CD4-positive, alpha-beta T cell treated with Interleukin-4 for 4 hours (primary cell): Measurements from ENCODE around the gene PLSCR3.

Source experiments
- DNase-seq: peaks from one replicate; pipeline ENCODE4 v3.0.0-alpha.2; 2020

Gene PLSCR3

DNA sequence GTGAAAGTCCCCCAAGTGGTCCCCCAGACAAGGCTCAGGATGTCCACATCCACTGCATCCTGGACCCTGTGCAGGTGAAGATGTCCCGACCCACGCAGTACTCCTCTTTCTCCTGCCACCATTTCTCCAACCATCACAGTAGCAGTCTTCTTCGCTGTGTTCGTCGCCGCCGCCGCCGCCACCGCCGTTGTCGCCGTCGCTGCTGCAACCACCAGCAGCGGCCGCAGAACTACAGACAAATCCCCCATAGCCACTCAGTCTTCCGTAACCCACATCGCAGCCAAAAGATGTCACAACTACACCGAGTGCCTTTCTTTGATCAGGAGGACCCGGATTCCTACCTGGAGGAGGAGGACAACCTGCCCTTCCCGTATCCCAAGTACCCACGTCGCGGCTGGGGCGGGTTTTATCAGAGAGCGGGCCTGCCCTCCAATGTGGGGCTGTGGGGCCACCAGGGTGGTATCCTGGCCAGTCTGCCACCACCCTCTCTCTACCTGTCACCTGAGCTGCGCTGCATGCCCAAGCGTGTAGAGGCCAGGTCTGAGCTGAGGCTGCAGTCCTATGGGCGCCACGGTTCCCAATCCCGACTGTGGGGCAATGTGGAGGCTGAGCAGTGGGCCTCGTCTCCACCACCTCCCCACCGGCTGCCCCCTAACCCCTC lies 32.0 kb upstream of the PLSCR3 start:
- no peak for DNase-seq

DNA sequence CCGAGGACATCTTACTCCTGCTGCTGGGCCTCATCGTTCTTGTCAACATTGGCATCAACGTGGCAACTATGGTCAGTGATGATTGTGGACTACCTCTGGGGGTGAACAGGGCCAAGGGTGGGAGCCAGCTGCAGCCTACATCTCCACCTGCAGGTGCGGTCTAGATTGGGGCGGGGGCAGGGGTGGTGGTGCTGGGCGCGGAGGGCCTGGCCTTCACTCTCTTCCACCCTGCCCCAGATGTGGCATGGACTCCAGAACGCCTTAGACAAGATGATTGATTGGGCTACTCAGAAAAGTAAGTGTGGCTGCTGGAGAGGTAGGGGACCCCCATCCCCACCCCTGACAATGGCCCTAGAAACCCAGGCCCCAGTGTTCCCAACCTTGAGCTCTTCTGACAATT lies 31.4 kb upstream of the PLSCR3 start:
- no peak for DNase-seq

DNA sequence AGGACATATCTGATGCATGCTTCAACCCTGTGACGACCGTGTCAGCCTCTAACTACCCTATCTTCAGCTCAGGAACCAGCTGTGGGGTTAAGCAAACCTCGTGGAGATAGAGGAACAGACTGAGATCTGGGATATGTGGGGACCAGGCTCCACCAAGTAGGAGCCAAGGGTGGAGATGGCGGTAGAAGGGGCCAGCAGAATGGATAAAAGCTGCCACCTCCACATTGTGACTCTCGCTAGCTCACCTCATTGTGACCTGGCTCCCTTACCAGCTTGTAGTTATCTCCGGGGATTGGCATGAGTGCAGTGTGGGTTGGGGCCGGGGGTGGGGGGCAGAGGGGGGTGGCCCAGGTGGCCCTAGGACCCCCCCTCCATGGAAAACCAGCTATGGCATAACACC lies 31.0 kb upstream of the PLSCR3 start, which contains the start of gene SPEM2:
TSS of gene SPEM2 (plus strand) at position 301 of the 400 bp plus-strand sequence. CDS start at position 374, 73 bp downstream.
- no peak for DNase-seq

DNA sequence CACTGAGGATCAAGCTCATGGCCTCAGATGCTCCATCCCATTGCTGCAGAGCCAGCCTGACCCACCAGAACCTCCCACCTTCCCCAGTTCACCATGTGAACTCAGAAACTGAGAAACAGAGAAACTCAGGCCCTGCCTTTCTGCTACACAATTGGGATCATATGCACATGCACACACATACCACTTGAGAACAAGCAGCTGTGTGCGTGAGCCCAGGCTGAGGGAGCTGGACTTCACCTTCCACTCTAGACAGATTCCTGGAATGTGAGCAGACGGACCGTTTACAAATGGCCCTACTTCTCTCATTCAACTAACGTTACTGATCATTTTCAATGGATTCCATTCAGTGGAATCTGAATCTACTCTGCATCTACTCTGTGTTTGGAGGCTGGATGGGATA lies 29.4 kb upstream of the PLSCR3 start:
- no peak for DNase-seq

DNA sequence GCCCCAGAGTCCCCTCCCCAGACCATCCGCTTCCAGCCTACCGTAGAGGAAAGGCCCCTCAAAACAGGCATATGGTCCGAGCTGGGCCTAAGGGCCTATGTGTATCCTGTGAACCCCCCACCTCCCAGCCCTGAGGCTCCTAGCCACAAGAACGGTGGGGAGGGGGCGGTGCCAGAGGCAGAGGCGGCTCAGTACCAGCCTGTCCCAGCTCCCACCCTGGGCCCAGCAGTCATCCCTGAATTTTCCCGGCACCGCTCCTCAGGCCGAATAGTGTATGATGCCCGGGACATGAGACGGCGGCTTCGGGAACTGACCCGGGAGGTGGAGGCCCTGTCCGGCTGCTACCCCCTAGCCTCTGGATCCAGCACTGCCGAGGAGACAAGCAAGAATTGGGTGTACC lies 26.9 kb upstream of the PLSCR3 start:
- no peak for DNase-seq

DNA sequence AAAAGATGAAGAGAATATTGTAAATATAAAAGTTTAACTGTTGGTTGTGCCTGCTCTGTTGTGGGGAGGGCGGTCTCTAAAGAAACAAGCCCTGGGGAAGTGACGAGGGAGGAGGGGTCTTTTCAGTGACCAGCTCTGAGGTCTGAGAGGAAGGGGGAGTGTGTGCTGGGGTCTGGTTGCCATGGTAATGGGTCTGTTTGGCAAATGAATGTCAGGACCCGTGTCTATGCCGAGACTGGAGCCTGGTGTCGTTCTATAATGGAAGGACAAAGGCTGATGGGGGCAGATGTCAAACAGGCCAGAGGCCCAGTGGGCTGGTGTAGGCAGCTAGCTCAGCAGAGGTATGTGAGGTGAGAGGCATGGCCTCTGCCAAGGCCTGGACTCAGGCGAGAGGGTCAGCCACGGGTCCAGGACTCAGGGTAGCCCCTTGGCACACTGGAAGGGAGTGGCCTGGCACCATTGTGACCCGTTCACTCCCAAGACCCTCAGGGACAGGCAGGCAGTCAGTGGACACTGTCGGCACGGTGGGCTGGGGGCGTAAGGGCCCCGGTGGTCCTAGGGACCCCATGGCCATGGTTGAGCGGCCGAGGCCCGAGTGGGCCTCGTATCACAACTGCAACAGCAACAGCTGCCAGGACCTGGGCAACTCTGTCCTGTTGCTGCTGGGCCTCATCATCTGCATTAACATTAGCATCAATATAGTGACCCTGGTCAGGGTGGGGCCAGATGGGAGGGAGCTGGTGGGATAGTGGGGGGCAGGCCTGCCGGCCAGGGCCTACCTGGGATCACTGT lies 25.7 kb upstream of the PLSCR3 start, which contains the start of gene SPEM1:
TSS of gene SPEM1 (plus strand) at position 506 of the 792 bp plus-strand sequence. CDS start at position 567, 61 bp downstream.
- no peak for DNase-seq

DNA sequence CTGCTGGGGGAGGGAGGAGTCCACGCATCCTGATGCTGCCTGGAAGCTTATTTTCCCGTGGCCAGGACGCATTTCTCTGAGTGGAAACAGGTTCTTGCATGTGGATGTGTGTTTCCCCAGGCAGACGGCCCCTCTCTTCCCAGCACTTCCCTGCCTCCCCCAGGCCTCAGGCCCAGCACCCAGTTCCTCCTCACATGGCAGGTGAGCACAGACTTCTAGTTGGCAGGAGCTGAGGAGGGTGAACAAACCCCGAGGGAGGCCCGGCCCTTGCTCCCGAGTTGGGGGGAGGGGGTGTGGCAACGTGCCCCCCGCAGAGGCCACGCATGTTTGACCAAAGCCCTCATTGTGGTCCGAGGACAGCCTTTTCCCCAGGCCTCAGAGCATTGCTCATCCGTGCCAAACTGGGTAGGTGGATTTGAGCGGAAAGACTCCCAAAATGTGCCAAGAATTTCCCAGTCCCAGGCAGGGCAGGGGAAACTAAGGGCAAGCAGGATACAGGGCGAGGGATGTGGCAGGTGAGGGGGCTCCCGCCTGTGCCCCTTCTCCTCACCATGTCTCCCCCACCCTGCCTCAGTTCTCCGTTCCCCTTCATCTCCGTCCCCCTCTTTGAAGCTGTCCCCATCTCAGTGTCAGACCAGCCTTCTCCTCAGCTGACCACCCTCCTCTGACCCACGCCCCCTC lies 24.3 kb upstream of the PLSCR3 start:
- DNase-seq, result no peak

DNA sequence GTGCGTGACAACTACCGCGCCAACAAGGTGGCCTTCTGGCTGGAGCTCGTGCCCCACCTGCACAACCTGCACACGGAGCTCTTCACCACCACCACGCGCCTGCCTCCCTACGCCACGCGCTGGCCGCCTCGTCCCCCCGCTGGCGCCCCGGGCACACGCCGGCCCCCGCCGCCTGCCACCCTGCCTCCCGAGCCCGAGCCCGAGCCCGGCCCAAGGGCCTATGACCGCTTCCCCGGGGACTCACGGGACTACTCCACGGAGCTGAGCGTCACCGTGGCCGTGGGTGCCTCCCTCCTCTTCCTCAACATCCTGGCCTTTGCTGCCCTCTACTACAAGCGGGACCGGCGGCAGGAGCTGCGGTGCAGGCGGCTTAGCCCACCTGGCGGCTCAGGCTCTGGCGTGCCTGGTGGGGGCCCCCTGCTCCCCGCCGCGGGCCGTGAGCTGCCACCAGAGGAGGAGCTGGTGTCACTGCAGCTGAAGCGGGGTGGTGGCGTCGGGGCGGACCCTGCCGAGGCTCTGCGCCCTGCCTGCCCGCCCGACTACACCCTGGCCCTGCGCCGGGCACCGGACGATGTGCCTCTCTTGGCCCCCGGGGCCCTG lies 22.8 kb upstream of the PLSCR3 start:
- DNase-seq, result no peak

DNA sequence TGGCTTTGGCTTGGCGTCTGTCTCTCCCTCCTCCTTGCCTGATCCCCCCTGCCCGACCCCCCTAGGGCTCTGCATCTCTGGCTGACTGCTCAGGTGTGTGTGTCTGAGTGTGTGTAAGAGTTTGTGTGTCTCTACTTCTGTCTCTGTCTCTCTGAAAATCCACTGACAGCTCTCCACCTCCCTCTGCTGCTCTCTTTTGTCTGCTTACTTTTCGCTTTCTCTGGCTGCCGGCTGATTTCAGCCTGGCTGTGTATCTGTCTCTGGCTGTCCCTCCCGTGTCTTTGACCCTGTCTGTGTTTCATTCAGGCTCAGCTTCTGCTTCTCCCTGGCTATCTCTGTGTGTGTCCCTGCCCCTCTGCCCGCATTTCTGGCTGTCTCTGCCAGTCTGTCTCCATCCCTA lies 22.0 kb upstream of the PLSCR3 start:
- no peak for DNase-seq

DNA sequence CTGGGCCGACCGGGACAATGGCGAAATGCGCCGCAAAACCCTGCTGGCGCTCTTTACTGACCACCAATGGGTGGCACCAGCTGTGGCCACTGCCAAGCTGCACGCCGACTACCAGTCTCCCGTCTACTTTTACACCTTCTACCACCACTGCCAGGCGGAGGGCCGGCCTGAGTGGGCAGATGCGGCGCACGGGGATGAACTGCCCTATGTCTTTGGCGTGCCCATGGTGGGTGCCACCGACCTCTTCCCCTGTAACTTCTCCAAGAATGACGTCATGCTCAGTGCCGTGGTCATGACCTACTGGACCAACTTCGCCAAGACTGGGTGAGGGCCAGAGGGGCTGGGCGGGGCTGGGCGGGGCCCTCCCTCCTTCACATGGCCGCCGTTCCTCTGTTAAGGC lies 21.5 kb upstream of the PLSCR3 start:
- no peak for DNase-seq

DNA sequence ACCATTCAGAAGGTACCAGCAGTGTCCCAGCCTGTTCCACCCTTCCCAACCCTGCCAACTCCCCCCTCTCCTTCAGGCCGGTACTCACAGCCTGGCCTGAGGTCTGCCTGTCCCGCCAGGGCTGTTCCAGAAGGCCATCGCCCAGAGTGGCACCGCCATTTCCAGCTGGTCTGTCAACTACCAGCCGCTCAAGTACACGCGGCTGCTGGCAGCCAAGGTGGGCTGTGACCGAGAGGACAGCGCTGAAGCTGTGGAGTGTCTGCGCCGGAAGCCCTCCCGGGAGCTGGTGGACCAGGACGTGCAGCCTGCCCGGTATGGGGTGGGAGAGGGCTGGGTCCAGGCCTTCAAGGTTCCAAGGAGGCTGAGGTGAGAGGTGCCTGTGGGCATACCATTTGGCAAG lies 20.5 kb upstream of the PLSCR3 start:
- DNase-seq, result no peak

DNA sequence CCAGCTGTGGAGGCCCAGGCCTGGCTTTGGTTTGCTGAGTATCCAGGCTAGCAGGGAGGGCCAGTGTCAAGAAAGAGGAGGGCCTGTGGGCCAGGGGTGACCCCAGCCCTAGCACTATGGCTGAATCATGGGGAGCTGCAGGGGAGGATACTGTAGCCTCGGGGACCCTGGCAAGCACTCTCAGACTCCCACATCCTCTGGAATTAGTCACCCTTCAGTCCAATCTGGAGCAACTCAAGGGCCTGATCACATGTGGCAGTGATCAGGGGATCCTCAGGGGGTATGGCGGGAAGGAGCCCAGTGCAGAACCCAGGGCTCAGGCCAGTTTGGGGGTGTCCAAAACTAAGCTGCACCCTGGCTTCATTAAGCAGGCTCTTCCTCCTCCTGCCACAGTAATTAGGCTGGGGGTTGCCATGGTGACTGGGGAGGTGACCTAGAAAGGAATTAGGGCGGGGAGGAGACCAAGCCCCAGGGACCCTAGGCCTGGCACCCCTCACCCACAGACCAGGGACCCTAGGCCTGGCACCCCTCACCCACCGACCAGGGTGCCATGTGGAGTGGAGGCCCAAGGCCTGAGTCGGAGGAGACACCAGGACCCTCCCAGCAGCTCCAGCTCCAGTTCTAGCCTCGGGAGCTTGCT lies 19.1 kb upstream of the PLSCR3 start:
- DNase-seq, result no peak

DNA sequence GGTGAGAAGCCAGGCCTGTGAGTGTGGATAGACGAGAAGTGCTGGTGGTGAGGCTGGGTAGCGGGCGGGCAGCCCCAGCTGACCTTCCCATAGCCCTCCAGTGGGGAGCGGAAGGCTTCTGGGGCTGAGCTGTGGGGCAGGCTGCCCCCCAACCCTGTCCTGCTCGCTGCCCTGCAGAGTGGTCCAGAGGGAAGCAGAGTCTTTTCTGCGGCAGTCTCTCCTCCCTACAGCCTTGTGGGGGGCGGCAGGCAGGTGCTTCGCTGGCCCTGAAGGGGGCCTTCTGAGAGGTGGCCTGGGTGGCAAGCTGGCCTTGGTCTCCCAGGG lies 17.1 kb upstream of the PLSCR3 start:
- no peak for DNase-seq

DNA sequence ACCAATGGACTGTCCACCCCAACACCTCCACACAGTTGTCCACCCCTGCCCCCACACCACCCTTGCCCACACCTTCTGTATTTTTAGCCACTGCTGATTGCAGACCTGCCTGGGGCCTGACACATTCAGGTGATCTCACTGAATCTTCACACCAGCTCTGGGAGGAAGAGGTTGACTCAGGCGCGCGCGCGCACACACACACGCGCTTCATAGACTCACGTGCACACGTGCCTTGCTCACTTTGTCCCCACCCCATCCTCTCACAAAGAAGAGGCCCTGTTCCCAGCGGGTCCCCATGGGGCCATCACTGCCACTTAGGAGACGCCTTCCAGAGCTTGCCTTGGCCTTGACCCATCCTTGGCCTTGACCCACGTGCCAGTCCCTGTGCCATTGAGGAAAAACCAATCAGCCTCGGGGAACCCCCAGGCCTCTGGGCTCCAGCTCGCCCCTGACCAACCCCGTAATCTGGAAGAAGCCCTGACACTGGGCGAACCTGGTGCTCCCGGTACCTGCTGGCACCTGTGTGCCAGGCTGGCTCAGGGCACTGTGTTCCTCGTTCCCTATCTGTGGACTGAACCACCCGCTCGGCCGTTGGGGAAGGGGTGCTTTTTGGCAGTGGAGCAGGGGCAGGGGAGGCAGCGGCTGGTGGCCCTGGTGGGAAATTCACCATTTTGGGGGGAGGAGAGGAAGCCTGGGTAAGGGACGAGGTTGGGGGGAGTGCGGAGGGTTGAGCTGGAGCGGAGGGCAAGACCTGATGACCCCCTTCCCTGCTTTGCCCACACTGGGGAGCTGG lies 16.5 kb upstream of the PLSCR3 start:
- DNase-seq, result no peak

DNA sequence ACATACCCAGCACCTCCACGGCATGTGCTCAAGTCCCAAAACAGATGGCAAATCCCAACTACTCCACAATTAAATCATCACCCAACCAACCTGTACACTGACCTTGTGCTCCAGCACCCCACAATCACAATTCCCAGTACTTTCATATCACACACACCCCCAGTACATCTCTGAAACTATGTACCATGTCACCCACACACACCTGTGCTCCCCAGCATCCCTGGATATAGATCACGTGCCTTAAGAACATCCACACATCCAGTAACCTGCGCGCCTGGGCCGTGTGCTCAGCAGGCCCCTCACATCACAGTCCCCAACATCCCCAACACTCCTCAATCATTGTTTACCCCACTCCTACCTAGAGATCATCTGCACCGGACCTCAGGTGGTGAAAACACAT lies 15.4 kb upstream of the PLSCR3 start:
- DNase-seq, result no peak

DNA sequence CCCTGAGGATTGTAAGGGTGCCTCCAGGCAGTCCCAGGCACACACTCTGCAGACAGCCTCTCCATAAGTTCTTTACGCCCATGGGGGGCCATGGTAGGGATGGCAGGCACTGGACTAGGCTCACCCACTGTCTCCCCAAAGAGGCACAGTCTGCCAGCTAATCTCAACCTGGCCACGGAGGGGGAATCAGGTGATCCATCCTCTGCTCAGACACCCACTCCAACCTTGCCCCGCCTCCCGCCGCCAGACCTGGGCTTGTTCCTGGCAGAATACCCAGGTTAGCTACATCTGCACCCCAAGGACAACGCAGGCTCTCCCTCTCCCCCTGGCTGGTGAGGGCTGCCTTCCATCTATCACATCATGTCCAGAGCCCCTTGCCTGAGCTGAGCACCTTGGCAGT lies 14.5 kb upstream of the PLSCR3 start:
- no peak for DNase-seq

DNA sequence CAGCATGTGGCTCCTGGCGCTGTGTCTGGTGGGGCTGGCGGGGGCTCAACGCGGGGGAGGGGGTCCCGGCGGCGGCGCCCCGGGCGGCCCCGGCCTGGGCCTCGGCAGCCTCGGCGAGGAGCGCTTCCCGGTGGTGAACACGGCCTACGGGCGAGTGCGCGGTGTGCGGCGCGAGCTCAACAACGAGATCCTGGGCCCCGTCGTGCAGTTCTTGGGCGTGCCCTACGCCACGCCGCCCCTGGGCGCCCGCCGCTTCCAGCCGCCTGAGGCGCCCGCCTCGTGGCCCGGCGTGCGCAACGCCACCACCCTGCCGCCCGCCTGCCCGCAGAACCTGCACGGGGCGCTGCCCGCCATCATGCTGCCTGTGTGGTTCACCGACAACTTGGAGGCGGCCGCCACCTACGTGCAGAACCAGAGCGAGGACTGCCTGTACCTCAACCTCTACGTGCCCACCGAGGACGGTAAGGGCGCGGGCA lies 14.0 kb upstream of the PLSCR3 start:
- peak; percentile 10 for DNase-seq

DNA sequence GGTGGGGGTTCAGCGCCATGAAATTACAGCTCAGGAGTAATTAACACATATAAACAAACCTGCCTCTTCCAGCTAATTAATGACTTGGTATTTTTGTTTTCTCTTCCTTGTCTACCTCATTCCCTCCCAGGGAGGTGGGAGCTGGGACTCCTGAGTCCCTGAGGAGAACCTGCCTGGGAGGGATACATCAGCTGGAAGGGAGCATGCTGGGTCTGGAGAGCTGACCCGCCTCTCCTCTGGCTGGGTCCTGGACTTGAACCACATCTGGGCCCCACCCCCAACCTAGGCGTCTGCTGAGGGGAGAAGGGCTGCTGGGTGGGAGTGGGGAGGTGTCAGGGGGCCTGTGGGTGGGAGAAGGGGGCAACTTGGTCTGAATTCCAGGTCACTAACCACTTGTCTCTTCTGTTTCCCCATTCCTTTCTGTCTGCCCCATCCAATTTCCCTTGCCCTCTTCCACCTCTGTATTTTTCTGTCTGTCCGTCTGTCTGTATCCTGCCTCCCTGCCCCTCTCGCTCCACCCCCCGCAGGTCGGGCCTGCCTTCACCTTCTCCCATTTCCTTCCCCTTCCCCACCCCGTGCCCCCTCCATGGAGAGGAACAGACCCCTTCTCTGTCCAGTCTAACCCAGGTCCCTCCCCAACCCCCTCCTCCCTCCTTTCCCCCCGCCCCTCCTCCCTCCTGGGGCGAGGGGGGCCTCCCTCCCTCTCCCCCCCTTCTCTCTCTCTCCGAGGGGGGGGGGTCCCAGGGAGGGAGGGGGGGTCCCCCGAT lies 13.3 kb upstream of the PLSCR3 start, which contains the start of gene NLGN2:
TSS of gene NLGN2 (plus strand) at position 361 of the 767 bp plus-strand sequence. CDS start 411 bp downstream, outside the sequence.
- DNase-seq, result no peak

DNA sequence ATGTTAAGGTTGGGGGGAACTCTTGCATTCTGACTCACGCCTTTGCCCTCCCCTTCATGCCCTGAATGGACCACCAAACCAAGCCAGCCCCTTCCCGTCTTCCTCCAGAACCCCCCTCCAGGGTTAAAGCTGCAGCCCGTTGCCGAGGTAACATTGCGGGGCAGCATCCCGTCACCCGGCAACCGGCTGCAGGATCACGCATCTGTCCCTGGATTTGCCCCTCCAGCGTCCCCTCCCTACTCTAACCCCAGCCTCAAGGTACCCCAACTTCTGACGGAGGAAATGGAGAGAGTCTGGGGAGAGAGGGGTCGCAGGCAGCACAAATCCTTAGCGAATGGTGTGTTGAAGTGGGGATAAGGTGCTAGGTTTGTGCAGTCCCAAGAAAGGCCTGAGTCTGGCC lies 12.8 kb upstream of the PLSCR3 start:
- DNase-seq, result no peak

DNA sequence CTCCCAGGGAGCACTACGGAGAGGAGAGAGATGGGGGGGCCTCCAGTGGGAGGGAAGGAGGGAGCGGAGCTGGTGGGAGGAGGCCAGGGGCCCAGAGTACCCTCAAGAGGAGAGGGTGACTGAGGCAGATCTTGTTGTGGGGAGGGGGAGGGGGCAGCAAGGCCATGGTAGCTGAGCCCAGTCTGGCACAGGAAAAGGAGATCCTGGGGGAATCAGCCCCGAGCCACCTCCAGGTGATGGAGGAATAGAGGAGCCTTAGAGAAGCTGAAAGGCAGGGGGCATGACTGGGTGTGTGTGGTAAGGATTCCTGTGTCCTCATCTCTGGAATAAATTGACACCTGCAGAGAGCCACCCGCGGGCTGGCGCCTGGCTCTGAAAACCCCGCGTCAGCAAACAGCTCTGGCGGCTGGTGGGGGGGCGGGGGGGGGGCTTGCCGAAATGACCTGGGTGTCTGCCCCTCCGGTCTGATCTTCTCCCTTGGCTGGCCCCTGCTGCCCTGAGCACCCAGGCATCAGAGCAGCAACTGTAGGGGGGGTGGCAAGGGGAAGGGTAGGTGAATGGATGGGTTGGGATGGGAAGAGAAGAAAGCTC lies 12.0 kb upstream of the PLSCR3 start:
- no peak for DNase-seq
